Measurements from ENCODE around the gene SRBD1. TPM values are rescaled to one million over a fixed set of nuclear protein-coding genes. Genes with fewer than 3 reads are reported as not detected.

The SRBD1 gene
- total RNA-seq, 6 experiments from 2014 or later, result 7.4 to 14.1 (median 9.4) TPM

- Histone ChIP-seq H3K4me3 (no peak overlapping the region), H3K9me3 (no peaks in the 10 kb centered on the region), H3K27me3 (no peaks in the 10 kb centered on the region), H3K36me3 (no peaks in the 10 kb centered on the region), H3K4me1 (no peaks in the 10 kb centered on the region), H3K27ac (no peak overlapping the region)
- TF ChIP-seq CTCF (IDR thresholded peaks at IDR 0.05) (no peak), POLR2A (IDR thresholded peaks at IDR 0.05) (no peak)
- intact Hi-C loops (cut with DNase I), result no loop called here
- WGBS (ENCODE audit: insufficient coverage, low coverage, low lambda C conversion rate, missing lambda C conversion rate), result 88% methylated on average over 1 of the region's 1 CpG
- DNase-seq, result no peak
- ATAC-seq, result peak in 1 of 4 donors; percentile 15
Observed at GRCh38 chr2:45505138-45505537, 105.9 kb downstream of the SRBD1 start.

DNA sequence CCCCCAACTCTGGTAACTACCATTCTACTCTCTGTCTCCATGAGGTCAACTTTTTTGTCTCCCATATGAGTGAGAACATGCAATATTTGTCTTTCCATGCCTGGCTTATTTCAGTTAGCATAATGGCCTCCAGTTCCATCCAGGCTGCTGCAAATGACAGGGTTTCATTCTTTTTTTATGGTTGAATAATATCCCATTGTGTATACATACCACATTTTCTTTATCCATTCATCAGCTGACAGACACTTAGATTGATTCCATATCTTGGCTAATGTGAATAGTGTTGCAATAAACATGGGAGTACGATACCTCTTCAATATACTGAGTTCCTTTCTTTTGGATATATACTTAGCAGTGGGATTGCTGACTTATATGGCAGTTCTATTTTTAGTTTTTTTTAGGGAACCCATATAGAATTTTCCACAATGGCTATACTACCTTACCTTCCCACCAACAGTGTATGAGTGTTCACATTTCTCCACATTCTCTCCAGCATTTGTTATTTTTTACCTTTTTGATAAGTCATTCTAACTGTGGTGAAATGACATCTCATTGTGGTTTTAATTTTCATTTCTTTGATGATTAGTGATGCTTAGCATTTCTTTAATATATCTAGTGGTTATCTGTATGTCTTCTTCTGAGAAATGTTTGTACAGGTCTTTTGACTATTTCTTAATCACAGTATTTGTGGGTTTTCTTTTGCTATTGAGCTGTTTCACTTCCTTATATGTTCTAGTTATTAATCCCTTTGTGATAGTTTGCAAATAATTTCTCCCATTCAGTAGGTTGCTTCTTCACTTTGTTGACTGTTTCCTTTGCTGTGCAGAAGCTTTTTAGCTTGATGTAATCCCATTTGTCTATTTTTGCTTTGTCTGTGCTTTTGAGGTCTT lies 112.2 kb downstream of the SRBD1 start:
- Histone ChIP-seq H3K4me1 (no peaks in the 10 kb centered on the region), H3K4me3 (no peak overlapping the region), H3K27ac (no peak overlapping the region), H3K9me3 (no peaks in the 10 kb centered on the region), H3K27me3 (no peaks in the 10 kb centered on the region), H3K36me3 (no peaks in the 10 kb centered on the region)
- intact Hi-C loops (cut with DNase I), result loop anchor here (5.0 to 10.0 kb wide), 2 partner anchors 504 to 522 kb away; no protein-coding TSS in a partner anchor
- no peak for DNase-seq
- TF ChIP-seq CTCF (IDR thresholded peaks at IDR 0.05) (no peak), POLR2A (IDR thresholded peaks at IDR 0.05) (no peak)
- 100% methylated on average over 1 of the region's 1 CpG for WGBS (ENCODE audit: insufficient coverage, low coverage, low lambda C conversion rate, missing lambda C conversion rate)
- ATAC-seq, result no peak

GRCh38 chr2:45497355-45497754 lies 113.7 kb downstream of the SRBD1 start:
- 67% methylated on average over 2 of the region's 2 CpGs for WGBS (ENCODE audit: insufficient coverage, low coverage, low lambda C conversion rate, missing lambda C conversion rate)
- H3K27ac ChIP-seq, result no peak overlapping the region
- intact Hi-C loops (cut with DNase I), result loop anchor here (5.0 to 10.0 kb wide), 2 partner anchors 503 to 520 kb away; no protein-coding TSS in a partner anchor

GRCh38 chr2:45496869-45497268 lies 114.2 kb downstream of the SRBD1 start:
- WGBS (ENCODE audit: insufficient coverage, low coverage, low lambda C conversion rate, missing lambda C conversion rate), result 83% methylated on average over 2 of the region's 2 CpGs
- Histone ChIP-seq H3K4me3 (no peak overlapping the region), H3K27ac (no peak overlapping the region), H3K36me3 (no peaks in the 10 kb centered on the region), H3K27me3 (no peaks in the 10 kb centered on the region), H3K4me1 (no peaks in the 10 kb centered on the region), H3K9me3 (no peaks in the 10 kb centered on the region)
- DNase-seq, result no peak
- intact Hi-C loops (cut with DNase I), result loop anchor here (5.0 to 10.0 kb wide), 2 partner anchors 502 to 520 kb away; no protein-coding TSS in a partner anchor
- TF ChIP-seq POLR2A (IDR thresholded peaks at IDR 0.05), result no peak
- TF ChIP-seq CTCF (IDR thresholded peaks at IDR 0.05), result no peak
- no peak for ATAC-seq

More at GRCh38 chr2:45497355-45497754, 113.7 kb downstream of the SRBD1 start:
- no peak for TF ChIP-seq POLR2A (IDR thresholded peaks at IDR 0.05)
- TF ChIP-seq CTCF (IDR thresholded peaks at IDR 0.05), result no peak
- no peaks in the 10 kb centered on the region for H3K4me1 ChIP-seq
- H3K4me3 ChIP-seq, result no peak overlapping the region
- DNase-seq (no peak), ATAC-seq (no peak)
- no peaks in the 10 kb centered on the region for H3K9me3 ChIP-seq
- no peaks in the 10 kb centered on the region for H3K27me3 ChIP-seq
- H3K36me3 ChIP-seq, result no peaks in the 10 kb centered on the region
